Liver (tissue), 10 donors: ENCODE data around the gene UNC93B1. TPM values are rescaled to one million over a fixed set of nuclear protein-coding genes. Genes with fewer than 3 reads are reported as not detected.
"Not testable (repeated sequence)": the region's sequence is repeated elsewhere in the genome, so short reads cannot be mapped to it uniquely, and the experiment has no call there.

Experiments
- DNase-seq: peaks from one replicate; pipeline ENCODE4 v3.0.0-alpha.2; 2017; ENCODE audit warnings: low spot score
- H3K27ac ChIP-seq, 2 donors: one replicate each; pipeline ENCODE4 v1.7.0; 2013; ENCODE audit warnings: inconsistent platforms in 2 of 2, low read length in 2 of 2, control low read depth in 1 of 2, low read depth in 1 of 2, mild to moderate bottlenecking in 1 of 2
- H3K27me3 ChIP-seq, 4 donors: one replicate each; pipeline versions ENCODE4 v1.6.1 to v1.7.0; 2013; ENCODE audit warnings: low read length in 3 of 4, inconsistent platforms in 1 of 4, mild to moderate bottlenecking in 1 of 4, moderate library complexity in 1 of 4; ENCODE audit not compliant: control insufficient read depth in 4 of 4, insufficient read depth in 4 of 4
- H3K36me3 ChIP-seq, 4 donors: one replicate each; pipeline versions ENCODE4 v1.6.1 to v1.7.0; 2013; ENCODE audit warnings: low read length in 3 of 4, mild to moderate bottlenecking in 3 of 4, low read depth in 1 of 4, moderate library complexity in 1 of 4; ENCODE audit not compliant: control insufficient read depth in 4 of 4, insufficient read depth in 3 of 4
- H3K4me1 ChIP-seq, 4 donors: one replicate each; pipeline versions ENCODE4 v1.6.1 to v1.7.0; 2013; ENCODE audit warnings: low read length in 3 of 4, mild to moderate bottlenecking in 3 of 4, moderate library complexity in 1 of 4; ENCODE audit not compliant: control insufficient read depth in 4 of 4, insufficient read depth in 4 of 4
- H3K4me3 ChIP-seq, 3 donors: one replicate each; pipeline versions ENCODE4 v1.6.1 to v1.7.0; 2013; ENCODE audit warnings: low read length in 3 of 3, control low read depth in 1 of 3, low read depth in 1 of 3, mild to moderate bottlenecking in 1 of 3
- H3K9ac ChIP-seq, 2 donors: one replicate each; pipeline ENCODE4 v1.7.0; 2013; ENCODE audit warnings: low read length in 2 of 2, mild to moderate bottlenecking in 2 of 2, moderate library complexity in 2 of 2, control low read depth in 1 of 2, low read depth in 1 of 2
- H3K9me3 ChIP-seq, 4 donors: one replicate each; pipeline versions ENCODE4 v1.6.1 to v1.7.0; 2013; ENCODE audit warnings: low read length in 3 of 4; ENCODE audit not compliant: control insufficient read depth in 4 of 4
- RAD21 ChIP-seq, 2 donors: IDR thresholded peaks; 2 replicates each; pipeline ENCODE4 v1.6.1; 2016; ENCODE audit warnings: antibody characterized with exemption in 2 of 2, mild to moderate bottlenecking in 2 of 2
- WGBS: extraction: QIAGEN DNeasy Blood & Tissue Kit; methylation state at CpG from one replicate; pipeline ENCODE4 v1.1.7; 2013; 5-methylcytosine and 5-hydroxymethylcytosine counted together
- polyA plus RNA-seq, 2 donors: library from polyadenylated mRNA; stranded (reverse) in 1 of 2; unstranded in 1 of 2; fragments of 200-250 nt in 1 of 2; fragments of >200 nt in 1 of 2; fragmentation: Nextera tagmentation in 1 of 2; extraction: Ambion mirVana in 1 of 2; gene quantifications; one replicate each; pipeline versions ENCODE4 v1.2.1 to v1.2.3, GENCODE V29; 2013 to 2015
- small RNA-seq: library from RNA; depleted of rRNA; stranded (forward); fragments of <200 nt; gene quantifications from one replicate; pipeline ENCODE3, GENCODE V24; 2014
- total RNA-seq, 2 donors: library from RNA; depleted of rRNA; stranded (reverse); fragments of >200 nt; gene quantifications; one replicate each; pipeline ENCODE4 v1.2.3, GENCODE V29; 2014
- donor health status: healthy.
- donor health status: healthy.
- donor health status: healthy.
- donor health status: healthy.
- donor health status: healthy.

The UNC93B1 gene
- total and polyA plus RNA-seq, 4 donors = 9.2 to 19.1 (median 15.0) TPM

GRCh38 chr11:67943406-67943805 is 60.5 kb downstream of the UNC93B1 start:
- not testable (repeated sequence) for H3K4me1 ChIP-seq, H3K36me3 ChIP-seq, H3K9me3 ChIP-seq, H3K4me3 ChIP-seq, H3K27ac ChIP-seq, H3K27me3 ChIP-seq, H3K9ac ChIP-seq, DNase-seq
- TF ChIP-seq RAD21 (IDR thresholded peaks at IDR 0.05) = peak in 1 of 2 donors; percentile 28
- WGBS = 66% methylated on average over 5 of the region's 5 CpGs

Small RNAs within 50 kb of the gene (small RNA-seq; reads per million reads assigned to genes)
- not detected for gene MIR6753

Other genes with a start within 250 kb of the UNC93B1 start
- 1 to 10 TPM; 3.3 to 7.1 TPM for gene ALDH3B1, start 6.2 kb upstream of the UNC93B1 start, total RNA-seq
- gene ALDH3B1, start 6.2 kb upstream of the UNC93B1 start, polyA plus RNA-seq = 1 to 10 TPM; 1.6 to 3.6 TPM
- 10 to 100 TPM; 61.2 to 89.8 TPM for gene NDUFS8, start 26.6 kb upstream of the UNC93B1 start, total RNA-seq
- 100 to 1,000 TPM; 122 to 148 TPM for gene NDUFS8, start 26.6 kb upstream of the UNC93B1 start, polyA plus RNA-seq
- gene TCIRG1, start 34.9 kb upstream of the UNC93B1 start, total RNA-seq = 10 to 100 TPM; 32.2 to 96.1 TPM
- gene TCIRG1, start 34.9 kb upstream of the UNC93B1 start, polyA plus RNA-seq = 10 to 100 TPM; 42.6 to 46.4 TPM
- 10 to 100 TPM; 18.4 to 41.9 TPM for gene CHKA, start 117.3 kb upstream of the UNC93B1 start, total RNA-seq
- 10 to 100 TPM; 11.4 to 16.1 TPM for gene CHKA, start 117.3 kb upstream of the UNC93B1 start, polyA plus RNA-seq
- 10 to 100 TPM; 17.9 to 33.8 TPM for gene KMT5B, start 209.2 kb upstream of the UNC93B1 start, total RNA-seq
- gene KMT5B, start 209.2 kb upstream of the UNC93B1 start, polyA plus RNA-seq = 10 to 100 TPM in 1 of 2 donors, 1 to 10 TPM in 1; 8.7 to 11.7 TPM